Measurements from ENCODE around the gene UGT1A9. TPM values are rescaled to one million over a fixed set of nuclear protein-coding genes. Genes with fewer than 3 reads are reported as not detected.

Gene UGT1A9
- total and polyA plus RNA-seq, 10 of the 15 experiments (the other 5 are each of a cell fraction or from before 2014, with no cell fraction given): 0.07 TPM; not detected in 9

- BruUV-seq (replicated peaks): no TSS peak
Observed at GRCh38 chr2:233761040-233761769, 89.5 kb downstream of the UGT1A9 start.

DNA sequence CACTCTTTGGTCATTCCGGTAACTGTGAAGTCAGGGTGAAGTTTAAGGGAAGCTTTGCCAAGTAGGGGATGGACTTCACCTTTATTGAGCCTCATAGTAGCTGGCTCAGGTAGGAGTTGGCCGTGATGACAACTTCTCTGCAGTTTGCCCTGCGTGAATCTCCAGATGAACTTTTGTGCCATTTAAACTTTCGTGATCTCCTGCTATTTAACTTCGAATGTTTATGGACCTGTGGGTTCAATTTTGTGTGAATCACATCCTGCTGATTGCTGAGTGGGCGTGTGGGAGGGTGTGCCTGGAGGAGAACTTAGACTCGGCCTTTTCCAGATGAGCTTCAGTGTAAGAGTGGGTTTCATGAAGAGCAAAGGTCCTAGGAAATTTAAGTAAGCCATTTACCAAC, 92.6 kb downstream of the UGT1A9 start:
- 13% methylated on average over 7 of the region's 7 CpGs for WGBS (ENCODE audit: insufficient coverage, insufficient replicate concordance, low lambda C conversion rate, missing lambda C conversion rate)
- in situ Hi-C loops (cut with MboI): no loop called here
- Histone ChIP-seq H3K36me3 (ENCODE audit: control insufficient read depth in 2 of 2, insufficient read depth in 2 of 2, low read length in 1 of 2) (no peaks in the 10 kb centered on the region), H3K79me2 (ENCODE audit: control insufficient read depth, insufficient read depth, low read length) (no peaks in the 10 kb centered on the region), H3K4me3 (no peak overlapping the region), H3K4me2 (ENCODE audit: control insufficient read depth, insufficient read depth) (no peak overlapping the region), H3K27ac (ENCODE audit: control insufficient read depth, insufficient read depth) (no peak overlapping the region), H2AFZ (ENCODE audit: control insufficient read depth, low read depth, low read length) (no peak overlapping the region), H3K27me3 (replicated peaks in 1 of 2; ENCODE audit: control insufficient read depth in 2 of 2, insufficient read depth in 2 of 2, low read length in 1 of 2) (peaks cover 0 to 3% of the 10 kb centered on the region in 2 experiments; a peak in 1 of 4 replicates), H3K9me3 (replicated peaks; ENCODE audit: control insufficient read depth, insufficient read depth, low read length) (no peaks in the 10 kb centered on the region), H3K4me1 (ENCODE audit: control insufficient read depth, insufficient read depth, low read length) (no peaks in the 10 kb centered on the region), H3K9ac (ENCODE audit: control insufficient read depth, insufficient read depth, low read length) (no peak overlapping the region), H4K20me1 (ENCODE audit: control insufficient read depth, insufficient read depth) (no peaks in the 10 kb centered on the region)
- CTCF ChIA-PET: no interaction called here
- SMC1A ChIA-PET (ENCODE audit: uncharacterized antibody, unreplicated experiment): no interaction called here
- POLR2A ChIA-PET: no interaction called here
- intact Hi-C loops (cut with micrococcal nuclease; ENCODE audit: unreplicated experiment): no loop called here
- no peak for FAIRE-seq
- no peak for DNase-seq (ENCODE audit: low read depth, low spot score)
- ATAC-seq: no peak
- no TSS peak for BruUV-seq (replicated peaks)
- RAD21 ChIA-PET (ENCODE audit: unreplicated experiment): no interaction called here
- TF ChIP-seq CREB1 (IDR thresholded peaks at IDR 0.05; ENCODE audit: low read depth) (no peak), ZNF687 (IDR thresholded peaks at IDR 0.05) (no peak), POLR2A (IDR thresholded peaks at IDR 0.05; ENCODE audit: low read depth, low read length) (no peak), POU2F2 (IDR thresholded peaks at IDR 0.05; ENCODE audit: borderline replicate concordance, low read depth, low read length) (no peak), GATAD2B (conservative IDR thresholded peaks at IDR 0.05; ENCODE audit: low read depth) (no peak), FOXK2 (IDR thresholded peaks at IDR 0.05) (no peak), SREBF2 (IDR thresholded peaks at IDR 0.05; ENCODE audit: low read length) (no peak), ATF2 (IDR thresholded peaks at IDR 0.05; ENCODE audit: low read length) (no peak)

More at GRCh38 chr2:233761040-233761769, 89.5 kb downstream of the UGT1A9 start:
- no peak overlapping the region for H3K4me2 ChIP-seq (ENCODE audit: control insufficient read depth, insufficient read depth)
- no peak overlapping the region for H3K9ac ChIP-seq (ENCODE audit: control insufficient read depth, insufficient read depth, low read length)
- ChIA-PET POLR2A (no interaction called here), RAD21 (ENCODE audit: unreplicated experiment) (interaction anchor here (1.1 kb wide), 1 partner anchor 407 kb away, joined by 3 read pairs; no protein-coding TSS in a partner anchor), CTCF (no interaction called here), SMC1A (ENCODE audit: uncharacterized antibody, unreplicated experiment) (no interaction called here)
- no peak for DNase-seq (ENCODE audit: low read depth, low spot score)
- H2AFZ ChIP-seq (ENCODE audit: control insufficient read depth, low read depth, low read length): no peak overlapping the region
- H3K36me3 ChIP-seq (ENCODE audit: control insufficient read depth in 2 of 2, insufficient read depth in 2 of 2, low read length in 1 of 2): no peaks in the 10 kb centered on the region
- WGBS (ENCODE audit: insufficient coverage, insufficient replicate concordance, low lambda C conversion rate, missing lambda C conversion rate): 29% methylated on average over 4 of the region's 4 CpGs
- FAIRE-seq: no peak
- no peak overlapping the region for H3K27ac ChIP-seq (ENCODE audit: control insufficient read depth, insufficient read depth)
- peaks cover 0 to 3% of the 10 kb centered on the region in 2 experiments; a peak in 1 of 4 replicates for H3K27me3 ChIP-seq (replicated peaks in 1 of 2; ENCODE audit: control insufficient read depth in 2 of 2, insufficient read depth in 2 of 2, low read length in 1 of 2)
- no peaks in the 10 kb centered on the region for H3K9me3 ChIP-seq (replicated peaks; ENCODE audit: control insufficient read depth, insufficient read depth, low read length)
- H3K4me3 ChIP-seq: no peak overlapping the region
- H3K79me2 ChIP-seq (ENCODE audit: control insufficient read depth, insufficient read depth, low read length): no peaks in the 10 kb centered on the region
- H3K4me1 ChIP-seq (ENCODE audit: control insufficient read depth, insufficient read depth, low read length): no peaks in the 10 kb centered on the region
- intact Hi-C loops (cut with micrococcal nuclease; ENCODE audit: unreplicated experiment): no loop called here
- ATAC-seq: no peak
- in situ Hi-C loops (cut with MboI): no loop called here
- no peaks in the 10 kb centered on the region for H4K20me1 ChIP-seq (ENCODE audit: control insufficient read depth, insufficient read depth)
- no peak for TF ChIP-seq CBX5 (IDR thresholded peaks at IDR 0.05; ENCODE audit: low read depth)
- no peak for TF ChIP-seq PAX5 (IDR thresholded peaks at IDR 0.05; ENCODE audit: borderline replicate concordance, low read depth, low read length)
- no peak for TF ChIP-seq MYB (IDR thresholded peaks at IDR 0.05; ENCODE audit: borderline replicate concordance, low read depth, low read length)
- no peak for TF ChIP-seq MTA2 (IDR thresholded peaks at IDR 0.05; ENCODE audit: low read depth)
- TF ChIP-seq SPI1 (IDR thresholded peaks at IDR 0.05; ENCODE audit: borderline replicate concordance, insufficient read depth, low read depth, low read length): no peak
- TF ChIP-seq EZH2 (IDR thresholded peaks at IDR 0.05; ENCODE audit: borderline replicate concordance, control insufficient read depth, low read depth, low read length): no peak
- no peak for TF ChIP-seq FOXK2 (IDR thresholded peaks at IDR 0.05)
- TF ChIP-seq NR2C1 (IDR thresholded peaks at IDR 0.05): no peak
- TF ChIP-seq ZSCAN29 (IDR thresholded peaks at IDR 0.05): no peak
- TF ChIP-seq PML (IDR thresholded peaks at IDR 0.05; ENCODE audit: low read length): no peak
- TF ChIP-seq POU2F2 (IDR thresholded peaks at IDR 0.05; ENCODE audit: borderline replicate concordance, low read depth, low read length): no peak
- no peak for TF ChIP-seq ZNF622 (IDR thresholded peaks at IDR 0.05)
- TF ChIP-seq SIX5 (IDR thresholded peaks at IDR 0.05; ENCODE audit: low read depth, low read length, severe bottlenecking): no peak
- TF ChIP-seq ESRRA (IDR thresholded peaks at IDR 0.05; ENCODE audit: low read length): no peak
